Measurements from ENCODE around the gene CD27. TPM values are rescaled to one million over a fixed set of nuclear protein-coding genes. Genes with fewer than 3 reads are reported as not detected.

Gene CD27
- total and polyA plus RNA-seq, 2 of the 13 experiments (the other 11 are each of a cell fraction or from before 2014, with no cell fraction given): 0.12 TPM; not detected in 1

- TF ChIP-seq ZNF337 (CRISPR knock-in tag; IDR thresholded peaks at IDR 0.05; ENCODE audit: borderline replicate concordance, low read depth): peak; percentile 89
- TF ChIP-seq PHB2 (IDR thresholded peaks at IDR 0.05; ENCODE audit: partially characterized antibody): no peak
- no peak for TF ChIP-seq ZNF766 (CRISPR knock-in tag; IDR thresholded peaks at IDR 0.05; ENCODE audit: borderline replicate concordance)
- no peak for TF ChIP-seq NR1H2 (CRISPR knock-in tag; IDR thresholded peaks at IDR 0.05; ENCODE audit: borderline replicate concordance, low read depth)
- TF ChIP-seq RNF2 (conservative IDR thresholded peaks at IDR 0.05; ENCODE audit: low read depth): no peak
- peak; percentile 54; the same call in 1 of the 2 replicates for TF ChIP-seq NAIF1 (CRISPR knock-in tag; IDR thresholded peaks at IDR 0.05; ENCODE audit: borderline replicate concordance)
- TF ChIP-seq, protein P1, sequence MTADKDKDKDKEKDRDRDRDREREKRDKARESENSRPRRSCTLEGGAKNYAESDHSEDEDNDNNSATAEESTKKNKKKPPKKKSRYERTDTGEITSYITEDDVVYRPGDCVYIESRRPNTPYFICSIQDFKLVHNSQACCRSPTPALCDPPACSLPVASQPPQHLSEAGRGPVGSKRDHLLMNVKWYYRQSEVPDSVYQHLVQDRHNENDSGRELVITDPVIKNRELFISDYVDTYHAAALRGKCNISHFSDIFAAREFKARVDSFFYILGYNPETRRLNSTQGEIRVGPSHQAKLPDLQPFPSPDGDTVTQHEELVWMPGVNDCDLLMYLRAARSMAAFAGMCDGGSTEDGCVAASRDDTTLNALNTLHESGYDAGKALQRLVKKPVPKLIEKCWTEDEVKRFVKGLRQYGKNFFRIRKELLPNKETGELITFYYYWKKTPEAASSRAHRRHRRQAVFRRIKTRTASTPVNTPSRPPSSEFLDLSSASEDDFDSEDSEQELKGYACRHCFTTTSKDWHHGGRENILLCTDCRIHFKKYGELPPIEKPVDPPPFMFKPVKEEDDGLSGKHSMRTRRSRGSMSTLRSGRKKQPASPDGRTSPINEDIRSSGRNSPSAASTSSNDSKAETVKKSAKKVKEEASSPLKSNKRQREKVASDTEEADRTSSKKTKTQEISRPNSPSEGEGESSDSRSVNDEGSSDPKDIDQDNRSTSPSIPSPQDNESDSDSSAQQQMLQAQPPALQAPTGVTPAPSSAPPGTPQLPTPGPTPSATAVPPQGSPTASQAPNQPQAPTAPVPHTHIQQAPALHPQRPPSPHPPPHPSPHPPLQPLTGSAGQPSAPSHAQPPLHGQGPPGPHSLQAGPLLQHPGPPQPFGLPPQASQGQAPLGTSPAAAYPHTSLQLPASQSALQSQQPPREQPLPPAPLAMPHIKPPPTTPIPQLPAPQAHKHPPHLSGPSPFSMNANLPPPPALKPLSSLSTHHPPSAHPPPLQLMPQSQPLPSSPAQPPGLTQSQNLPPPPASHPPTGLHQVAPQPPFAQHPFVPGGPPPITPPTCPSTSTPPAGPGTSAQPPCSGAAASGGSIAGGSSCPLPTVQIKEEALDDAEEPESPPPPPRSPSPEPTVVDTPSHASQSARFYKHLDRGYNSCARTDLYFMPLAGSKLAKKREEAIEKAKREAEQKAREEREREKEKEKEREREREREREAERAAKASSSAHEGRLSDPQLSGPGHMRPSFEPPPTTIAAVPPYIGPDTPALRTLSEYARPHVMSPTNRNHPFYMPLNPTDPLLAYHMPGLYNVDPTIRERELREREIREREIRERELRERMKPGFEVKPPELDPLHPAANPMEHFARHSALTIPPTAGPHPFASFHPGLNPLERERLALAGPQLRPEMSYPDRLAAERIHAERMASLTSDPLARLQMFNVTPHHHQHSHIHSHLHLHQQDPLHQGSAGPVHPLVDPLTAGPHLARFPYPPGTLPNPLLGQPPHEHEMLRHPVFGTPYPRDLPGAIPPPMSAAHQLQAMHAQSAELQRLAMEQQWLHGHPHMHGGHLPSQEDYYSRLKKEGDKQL (CRISPR knock-in tag; IDR thresholded peaks at IDR 0.05; ENCODE audit: low read depth): no peak
- 0 out of 2 replicates have a peak, but pooled peaks have one; percentile 42 for TF ChIP-seq ZNF510 (CRISPR knock-in tag; IDR thresholded peaks at IDR 0.05; ENCODE audit: low read depth)
- no peak for TF ChIP-seq ZNF570 (CRISPR knock-in tag; IDR thresholded peaks at IDR 0.05; ENCODE audit: borderline replicate concordance)
- peak; percentile 48; the same call in 1 of the 2 replicates for TF ChIP-seq MAZ (IDR thresholded peaks at IDR 0.05; ENCODE audit: borderline replicate concordance, low read depth, low read length)
- peak; percentile 57 for TF ChIP-seq MAZ (CRISPR knock-in tag; IDR thresholded peaks at IDR 0.05; ENCODE audit: low read depth)
- TF ChIP-seq ZNF235 (CRISPR knock-in tag; IDR thresholded peaks at IDR 0.05; ENCODE audit: borderline replicate concordance): no peak
- TF ChIP-seq ZFY (CRISPR knock-in tag; IDR thresholded peaks at IDR 0.05): peak; percentile 83
- TF ChIP-seq YEATS2 (CRISPR knock-in tag; IDR thresholded peaks at IDR 0.05; ENCODE audit: borderline replicate concordance): peak; percentile 59; the same call in 1 of the 2 replicates
- TF ChIP-seq REXO4 (CRISPR knock-in tag; IDR thresholded peaks at IDR 0.05; ENCODE audit: borderline replicate concordance): no peak
- no peak for TF ChIP-seq NR0B2 (CRISPR knock-in tag; IDR thresholded peaks at IDR 0.05)
- TF ChIP-seq TGIF2 (CRISPR knock-in tag; IDR thresholded peaks at IDR 0.05): peak; percentile 74; the same call in 1 of the 2 replicates
- no peak for TF ChIP-seq KAT2B (IDR thresholded peaks at IDR 0.05; ENCODE audit: borderline replicate concordance, low read depth, low read length)
- TF ChIP-seq FOXP4 (CRISPR knock-in tag; IDR thresholded peaks at IDR 0.05): no peak
- TF ChIP-seq TBX3 (IDR thresholded peaks at IDR 0.05; ENCODE audit: borderline replicate concordance): no peak
- 0 out of 2 replicates have a peak, but pooled peaks have one; percentile 49 for TF ChIP-seq ZNF563 (CRISPR knock-in tag; IDR thresholded peaks at IDR 0.05)
- no peak for TF ChIP-seq ZBTB42 (CRISPR knock-in tag; IDR thresholded peaks at IDR 0.05)
Measured at GRCh38 chr12:6451348-6452244, 6.8 kb downstream of the CD27 start, which contains the start of gene TAPBPL (continued).
